Rectal smooth muscle tissue (tissue), 1 donor: ENCODE data around the gene SAMD1.
"Not testable (repeated sequence)": the region's sequence is repeated elsewhere in the genome, so short reads cannot be mapped to it uniquely, and the experiment has no call there.

Experiments
- H3K27ac ChIP-seq: one replicate; pipeline ENCODE4 v1.7.0; 2013; ENCODE audit warnings: low read depth, low read length, inconsistent platforms
- H3K27me3 ChIP-seq: one replicate; pipeline ENCODE4 v1.7.0; 2013; ENCODE audit warnings: low read length; ENCODE audit not compliant: control insufficient read depth, insufficient read depth
- H3K36me3 ChIP-seq: one replicate; pipeline ENCODE4 v1.7.0; 2013; ENCODE audit warnings: low read length; ENCODE audit not compliant: control insufficient read depth, insufficient read depth
- H3K4me1 ChIP-seq: one replicate; pipeline ENCODE4 v1.7.0; 2013; ENCODE audit warnings: low read length; ENCODE audit not compliant: control insufficient read depth, insufficient read depth
- H3K4me3 ChIP-seq: one replicate; pipeline ENCODE4 v1.7.0; 2013; ENCODE audit warnings: low read length
- H3K9ac ChIP-seq: one replicate; pipeline ENCODE4 v1.7.0; 2013; ENCODE audit warnings: low read length

The SAMD1 gene

GRCh38 chr19:14051980-14052379 is 38.6 kb downstream of the SAMD1 start:
- no peak overlapping the region for H3K27ac ChIP-seq
- H3K4me3 ChIP-seq: no peak overlapping the region
- peaks cover 2% of the 10 kb centered on the region for H3K36me3 ChIP-seq
- no peaks in the 10 kb centered on the region for H3K27me3 ChIP-seq
- H3K4me1 ChIP-seq: no peaks in the 10 kb centered on the region
- H3K9ac ChIP-seq: no peak overlapping the region

GRCh38 chr19:14050961-14051360 is 39.6 kb downstream of the SAMD1 start:
- H3K4me3 ChIP-seq, H3K4me1 ChIP-seq, H3K27me3 ChIP-seq, H3K9ac ChIP-seq, H3K27ac ChIP-seq, H3K36me3 ChIP-seq: not testable (repeated sequence)

- H3K27ac ChIP-seq: no peak overlapping the region
- no peak overlapping the region for H3K4me3 ChIP-seq
- H3K9ac ChIP-seq: no peak overlapping the region
- no peaks in the 10 kb centered on the region for H3K4me1 ChIP-seq
- no peaks in the 10 kb centered on the region for H3K27me3 ChIP-seq
- peaks cover 2% of the 10 kb centered on the region for H3K36me3 ChIP-seq
These were observed 40.0 kb downstream of the SAMD1 start for GRCh38 chr19:14050512-14050911.

GRCh38 chr19:14048443-14049153 is 42.0 kb downstream of the SAMD1 start:
- no peak overlapping the region for H3K4me3 ChIP-seq
- no peaks in the 10 kb centered on the region for H3K4me1 ChIP-seq
- no peak overlapping the region for H3K9ac ChIP-seq
- H3K36me3 ChIP-seq: peaks cover 2% of the 10 kb centered on the region
- H3K27ac ChIP-seq: no peak overlapping the region
- H3K27me3 ChIP-seq: no peaks in the 10 kb centered on the region

- not testable (repeated sequence) for H3K9ac ChIP-seq, H3K27ac ChIP-seq, H3K36me3 ChIP-seq, H3K4me1 ChIP-seq, H3K27me3 ChIP-seq, H3K4me3 ChIP-seq
These were observed 42.7 kb downstream of the SAMD1 start for GRCh38 chr19:14047866-14048265.

GRCh38 chr19:14042659-14043608 is 47.6 kb downstream of the SAMD1 start:
- not testable (repeated sequence) for H3K27me3 ChIP-seq, H3K4me3 ChIP-seq, H3K4me1 ChIP-seq, H3K36me3 ChIP-seq, H3K9ac ChIP-seq, H3K27ac ChIP-seq

GRCh38 chr19:14039181-14039580 is 51.4 kb downstream of the SAMD1 start:
- Histone ChIP-seq H3K4me3 (no peak overlapping the region), H3K9ac (no peak overlapping the region), H3K36me3 (no peaks in the 10 kb centered on the region), H3K4me1 (no peaks in the 10 kb centered on the region), H3K27ac (no peak overlapping the region), H3K27me3 (no peaks in the 10 kb centered on the region)
